GM19043 (cell line): ENCODE measurements around the gene STAT1.

Source experiments
- ATAC-seq: cut with Tn5 transposase; IDR thresholded peaks from one replicate; pipeline ENCODE4 v1.9.1; 2021; ENCODE audit warnings: low read depth; ENCODE audit not compliant: unreplicated experiment

Gene STAT1

GRCh38 chr2:191013932-191014652, at the start of gene STAT1:
TSS of gene STAT1 (minus strand) at chr2:191014171. CDS start at chr2:191010003, 4,168 bp downstream.
- ATAC-seq: peak; percentile 70

- no peak for ATAC-seq
Observed at GRCh38 chr2:191063584-191063983, 49.6 kb upstream of the STAT1 start.

- ATAC-seq: no peak
Observed at GRCh38 chr2:191061381-191061980, 47.5 kb upstream of the STAT1 start.

- no peak for ATAC-seq
Observed at GRCh38 chr2:191059308-191059707, 45.3 kb upstream of the STAT1 start.

- peak; percentile 46 for ATAC-seq
Observed at GRCh38 chr2:191056228-191056627, 42.3 kb upstream of the STAT1 start.

GRCh38 chr2:191053256-191053655, 39.3 kb upstream of the STAT1 start:
- no peak for ATAC-seq

- no peak for ATAC-seq
Observed at GRCh38 chr2:191051825-191052778, 38.1 kb upstream of the STAT1 start.

- no peak for ATAC-seq
Observed at GRCh38 chr2:191051177-191051576, 37.2 kb upstream of the STAT1 start.

GRCh38 chr2:191050640-191050987, 36.6 kb upstream of the STAT1 start:
- no peak for ATAC-seq

- ATAC-seq: peak; percentile 88
Observed at GRCh38 chr2:191049728-191050639, 36.0 kb upstream of the STAT1 start.

GRCh38 chr2:191048073-191048472, 34.1 kb upstream of the STAT1 start:
- ATAC-seq: no peak

GRCh38 chr2:191045141-191045540, 31.2 kb upstream of the STAT1 start:
- ATAC-seq: no peak

GRCh38 chr2:191043438-191043837, 29.5 kb upstream of the STAT1 start:
- ATAC-seq: no peak

GRCh38 chr2:191041418-191042161, 27.6 kb upstream of the STAT1 start:
- no peak for ATAC-seq

- no peak for ATAC-seq
Observed at GRCh38 chr2:191039616-191040015, 25.6 kb upstream of the STAT1 start.

- ATAC-seq: no peak
Observed at GRCh38 chr2:191038741-191039140, 24.8 kb upstream of the STAT1 start.

GRCh38 chr2:191038241-191038725, 24.3 kb upstream of the STAT1 start:
- ATAC-seq: no peak

- no peak for ATAC-seq
Observed at GRCh38 chr2:191037351-191037750, 23.4 kb upstream of the STAT1 start.

- no peak for ATAC-seq
Observed at GRCh38 chr2:191036363-191036762, 22.4 kb upstream of the STAT1 start.
